Measurements from ENCODE around the gene BZW1. TPM values are rescaled to one million over a fixed set of nuclear protein-coding genes. Genes with fewer than 3 reads are reported as not detected.

Gene BZW1
- total RNA-seq, 1 experiment from 2014 or later, result 454 TPM

GRCh38 chr2:200778038-200778437, 33.7 kb upstream of the BZW1 start:
- Histone ChIP-seq H2AFZ (ENCODE audit: low read depth, low read length, poor library complexity, severe bottlenecking) (no peak overlapping the region), H3K27ac (ENCODE audit: low read depth, low read length) (no peak overlapping the region), H3K36me3 (ENCODE audit: control insufficient read depth in 1 of 2, insufficient read depth in 2 of 2, low read length in 2 of 2) (no peaks in the 10 kb centered on the region), H4K20me1 (ENCODE audit: insufficient read depth) (no peaks in the 10 kb centered on the region), H3K9me2 (ENCODE audit: insufficient read depth) (no peaks in the 10 kb centered on the region), H3K4me3 (replicated peaks in 1 of 2; ENCODE audit: low read depth in 1 of 2, low read length in 2 of 2) (no peak overlapping the region), H3K9ac (ENCODE audit: low read length) (no peak overlapping the region), H3K9me3 (ENCODE audit: control insufficient read depth in 1 of 2, insufficient read depth in 1 of 2, low read depth in 1 of 2, low read length in 2 of 2) (0 out of 4 replicates have a peak, but pooled peaks cover 0 to 4% of the 10 kb centered on the region in 2 experiments), H3K4me1 (ENCODE audit: control insufficient read depth in 1 of 2, insufficient read depth in 2 of 2, low read length in 2 of 2) (peaks cover 2 to 35% of the 10 kb centered on the region in 2 experiments; a peak in 3 of 4 replicates), H3K79me2 (ENCODE audit: insufficient read depth, low read length) (no peaks in the 10 kb centered on the region), H3K27me3 (ENCODE audit: insufficient read depth, low read length) (no peaks in the 10 kb centered on the region), H3K4me2 (ENCODE audit: low read length) (0 out of 2 replicates have a peak overlapping the region, but pooled peaks have one; percentile 27)
- CTCF ChIA-PET, result no interaction called here
- no TSS peak for BruUV-seq (replicated peaks)
- TF ChIP-seq CTCF (IDR thresholded peaks at IDR 0.05 in 2 of 3, conservative IDR thresholded peaks at IDR 0.05 in 1 of 3; ENCODE audit: borderline replicate concordance in 1 of 3, insufficient read depth in 1 of 3, low read depth in 2 of 3, low read length in 2 of 3) (no peak), EZH2phosphoT487 (IDR thresholded peaks at IDR 0.05; ENCODE audit: borderline replicate concordance) (no peak), YY1 (IDR thresholded peaks at IDR 0.05; ENCODE audit: extremely low read depth, insufficient replicate concordance, low read depth, low read length) (no peak)
- ATAC-seq, result no peak
- intact Hi-C loops (cut with micrococcal nuclease), result no loop called here
- POLR2A ChIA-PET, result no interaction called here
- RAD21 ChIA-PET (ENCODE audit: low non-redundant PET in 1 of 2, low total read pairs in 2 of 2, uncharacterized antibody in 2 of 2, unreplicated experiment in 2 of 2), result no interaction called here
- no peak for DNase-seq (ENCODE audit: low read depth, low spot score)

GRCh38 chr2:200779214-200779613, 32.5 kb upstream of the BZW1 start:
- no peak overlapping the region for H3K27ac ChIP-seq (ENCODE audit: low read depth, low read length)
- CTCF ChIA-PET, result no interaction called here
- ATAC-seq, result no peak

More at GRCh38 chr2:200779214-200779613, 32.5 kb upstream of the BZW1 start:
- H3K9me2 ChIP-seq (ENCODE audit: insufficient read depth), result no peaks in the 10 kb centered on the region
- H3K9me3 ChIP-seq (ENCODE audit: control insufficient read depth in 1 of 2, insufficient read depth in 1 of 2, low read depth in 1 of 2, low read length in 2 of 2), result no peaks in the 10 kb centered on the region
- ChIA-PET POLR2A (no interaction called here), RAD21 (ENCODE audit: low non-redundant PET in 1 of 2, low total read pairs in 2 of 2, uncharacterized antibody in 2 of 2, unreplicated experiment in 2 of 2) (no interaction called here)
- DNase-seq (ENCODE audit: low read depth, low spot score), result no peak
- H3K4me1 ChIP-seq (ENCODE audit: control insufficient read depth in 1 of 2, insufficient read depth in 2 of 2, low read length in 2 of 2), result peaks cover 2 to 35% of the 10 kb centered on the region in 2 experiments; a peak in 3 of 4 replicates
- no peak overlapping the region for H3K4me2 ChIP-seq (ENCODE audit: low read length)
- H2AFZ ChIP-seq (ENCODE audit: low read depth, low read length, poor library complexity, severe bottlenecking), result no peak overlapping the region
- H3K36me3 ChIP-seq (ENCODE audit: control insufficient read depth in 1 of 2, insufficient read depth in 2 of 2, low read length in 2 of 2), result no peaks in the 10 kb centered on the region
- BruUV-seq (replicated peaks), result no TSS peak
- no peaks in the 10 kb centered on the region for H4K20me1 ChIP-seq (ENCODE audit: insufficient read depth)
- intact Hi-C loops (cut with micrococcal nuclease), result no loop called here
- H3K27me3 ChIP-seq (ENCODE audit: insufficient read depth, low read length), result no peaks in the 10 kb centered on the region
- no peak overlapping the region for H3K9ac ChIP-seq (ENCODE audit: low read length)
- TF ChIP-seq EZH2phosphoT487 (IDR thresholded peaks at IDR 0.05; ENCODE audit: borderline replicate concordance) (no peak), POLR2A (IDR thresholded peaks at IDR 0.05; ENCODE audit: borderline replicate concordance, extremely low read depth, insufficient read depth, insufficient read length) (no peak), FOSL1 (IDR thresholded peaks at IDR 0.05; ENCODE audit: low read depth) (no peak), ATF3 (IDR thresholded peaks at IDR 0.05) (no peak), TCF7L2 (IDR thresholded peaks at IDR 0.05; ENCODE audit: borderline replicate concordance, extremely low read depth, insufficient read depth, insufficient read length) (no peak), POLR2AphosphoS5 (IDR thresholded peaks at IDR 0.05; ENCODE audit: low read depth, low read length) (no peak), EZH2 (IDR thresholded peaks at IDR 0.05) (no peak), SIN3A (IDR thresholded peaks at IDR 0.05; ENCODE audit: low read depth) (no peak), EGR1 (IDR thresholded peaks at IDR 0.05; ENCODE audit: low read depth) (no peak), SP1 (IDR thresholded peaks at IDR 0.05; ENCODE audit: low read depth) (no peak), CEBPB (IDR thresholded peaks at IDR 0.05; ENCODE audit: low read depth) (no peak)
- H3K4me3 ChIP-seq (replicated peaks in 1 of 2; ENCODE audit: low read depth in 1 of 2, low read length in 2 of 2), result no peak overlapping the region
- no peaks in the 10 kb centered on the region for H3K79me2 ChIP-seq (ENCODE audit: insufficient read depth, low read length)
